Uterus (tissue), 2 donors: ENCODE data around the gene ASPG.

Experiments used
- CTCF ChIP-seq, 4 experiments: fragments of 200-600 bp in 2 of 4; fragments of 450-650 bp in 2 of 4; sonication (generic) in 2 of 4; IDR thresholded peaks; one replicate each; pipeline ENCODE4 v1.5.1; 2016 to 2019; ENCODE audit warnings: antibody characterized with exemption in 4 of 4, mild to moderate bottlenecking in 2 of 4, moderate library complexity in 1 of 4
- POLR2A ChIP-seq, 2 donors: fragments of 450-650 bp; IDR thresholded peaks; one replicate each; pipeline ENCODE4 v1.6.1; 2016; ENCODE audit warnings: antibody characterized with exemption in 2 of 2, mild to moderate bottlenecking in 1 of 2, moderate library complexity in 1 of 2

GRCh38 chr14:104114421-104115130 lies 29.1 kb downstream of the ASPG start:
- TF ChIP-seq CTCF (IDR thresholded peaks at IDR 0.05) (no peak), POLR2A (IDR thresholded peaks at IDR 0.05) (no peak)
